A549 (cell line): ENCODE measurements around the gene TBX10. TPM values are rescaled to one million over a fixed set of nuclear protein-coding genes. Genes with fewer than 3 reads are reported as not detected.
A peak's percentile ranks its signal among the peaks of the same experiment; 100 is the strongest.

Experiments
- ATAC-seq, 2 experiments: fragments of 200-7000 bp in 1 of 2; fragments of >200 bp in 1 of 2; cut with Nextera tagmentation in 1 of 2; cut with Tn5 transposase in 1 of 2; 3 replicates each; pipeline versions ENCODE4 v1.8.0 to v1.9.1; 2018 to 2020; ENCODE audit warnings: mild to moderate bottlenecking in 1 of 2, moderate library complexity in 1 of 2
- CTCF ChIA-PET: fragments of 300-600 bp; sonication (Branson Sonifier 250); formaldehyde crosslinking; extraction: SDS; loops from one replicate; lab custom pipeline; 2021; ENCODE audit warnings: antibody characterized with exemption, inconsistent platforms; lab: Yijun Ruan, JAX
- POLR2A ChIA-PET: fragments of 350-600 bp; formaldehyde crosslinking; extraction: SDS; loops from one replicate; lab custom pipeline; 2021; ENCODE audit warnings: antibody characterized with exemption, inconsistent platforms; lab: Yijun Ruan, JAX
- DNase-seq, 2 experiments: peaks; one replicate each; pipeline versions ENCODE4 v3.0.0 to v3.0.0-alpha.2; 2011 to 2016; ENCODE audit warnings: low read depth in 1 of 2, low spot score in 1 of 2
- FAIRE-seq: peaks from 2 replicates; lab custom pipeline; 2011; peaks lifted over from hg19 to GRCh38; lab: Jason Lieb, UNC
- H3K27ac ChIP-seq, 2 experiments: fragments of >200 bp; sonication (Bioruptor Twin); formaldehyde crosslinking; 3 replicates each; pipeline ENCODE4 v1.5.1; 2016 to 2017
- H3K4me1 ChIP-seq: fragments of >200 bp; sonication (Bioruptor Twin); formaldehyde crosslinking; 3 replicates; pipeline ENCODE4 v1.6.1; 2016
- H3K4me2 ChIP-seq: fragments of >200 bp; sonication (Bioruptor Twin); formaldehyde crosslinking; 3 replicates; pipeline ENCODE4 v1.6.1; 2016
- H3K4me3 ChIP-seq: fragments of >200 bp; sonication (Bioruptor Twin); formaldehyde crosslinking; 3 replicates; pipeline ENCODE4 v1.5.1; 2016
- H3K9me3 ChIP-seq: fragments of >200 bp; sonication (Bioruptor Twin); formaldehyde crosslinking; 3 replicates; pipeline ENCODE4 v1.6.1; 2016
- CBX2 ChIP-seq: fragments of 200-600 bp; sonication (generic); IDR thresholded peaks from 2 replicates; pipeline ENCODE4 v1.6.1; 2016; ENCODE audit warnings: low read depth, mild to moderate bottlenecking, borderline replicate concordance
- CBX8 ChIP-seq: fragments of 200-600 bp; sonication (generic); IDR thresholded peaks from 2 replicates; pipeline ENCODE4 v1.6.1; 2016
- CEBPB ChIP-seq, 2 experiments: fragments of >200 bp in 1 of 2; sonication (Bioruptor Twin) in 1 of 2; formaldehyde crosslinking in 1 of 2; IDR thresholded peaks; 2 replicates each; pipeline ENCODE4 v1.6.1; 2012 to 2016
- CHD4 ChIP-seq: fragments of 200-600 bp; sonication (generic); IDR thresholded peaks from 2 replicates; pipeline ENCODE4 v1.6.1; 2016; ENCODE audit warnings: antibody characterized with exemption, mild to moderate bottlenecking, borderline replicate concordance
- EHMT2 ChIP-seq: fragments of 200-600 bp; sonication (generic); IDR thresholded peaks from 2 replicates; pipeline ENCODE4 v1.6.1; 2016; ENCODE audit warnings: antibody characterized with exemption, low read depth, mild to moderate bottlenecking, moderate library complexity
- HDAC2 ChIP-seq: fragments of 200-600 bp; sonication (generic); IDR thresholded peaks from 2 replicates; pipeline ENCODE4 v1.6.1; 2016
- HES2 ChIP-seq: fragments of >200 bp; sonication (Bioruptor Twin); formaldehyde crosslinking; IDR thresholded peaks from 2 replicates; pipeline ENCODE4 v1.6.1; 2016
- HEYL ChIP-seq: fragments of 250-450 bp; sonication (Bioruptor Pico); IDR thresholded peaks from 2 replicates; pipeline ENCODE4 v1.8.0; 2021; ENCODE audit warnings: mild to moderate bottlenecking, moderate library complexity
- HOXB13 ChIP-seq: fragments of 250-450 bp; sonication (Bioruptor Pico); IDR thresholded peaks from 2 replicates; pipeline ENCODE4 v1.5.0; 2020; ENCODE audit warnings: low read depth, mild to moderate bottlenecking, moderate library complexity
- NR3C1 ChIP-seq: fragments of >200 bp; sonication (Bioruptor Twin); formaldehyde crosslinking; IDR thresholded peaks from 3 replicates; pipeline ENCODE4 v1.6.1; 2017
- PHF8 ChIP-seq: fragments of 200-600 bp; sonication (generic); IDR thresholded peaks from 2 replicates; pipeline ENCODE4 v1.6.1; 2016; ENCODE audit warnings: low read depth, mild to moderate bottlenecking, antibody characterized with exemption, moderate library complexity, borderline replicate concordance
- RAD21 ChIP-seq, 2 experiments: fragments of >200 bp in 1 of 2; sonication (Bioruptor Twin) in 1 of 2; formaldehyde crosslinking in 1 of 2; IDR thresholded peaks in 1 of 2; conservative IDR thresholded peaks in 1 of 2; 2 replicates in 1 of 2; 3 replicates in 1 of 2; pipeline ENCODE4 v1.6.1; 2012 to 2018; ENCODE audit warnings: inconsistent platforms in 1 of 2
- RCOR1 ChIP-seq: fragments of 150-350 bp; IDR thresholded peaks from 2 replicates; pipeline ENCODE4 v1.6.1; 2014; ENCODE audit warnings: antibody characterized with exemption, low read length, low read depth
- RFX5 ChIP-seq: fragments of 450-650 bp; IDR thresholded peaks from 2 replicates; pipeline ENCODE4 v1.7.1; 2014; ENCODE audit warnings: antibody characterized with exemption, mild to moderate bottlenecking, moderate library complexity
- ZC3H11A ChIP-seq: fragments of 450-650 bp; IDR thresholded peaks from 2 replicates; pipeline ENCODE4 v1.6.1; 2014; ENCODE audit warnings: antibody characterized with exemption, mild to moderate bottlenecking
- ZSCAN20 ChIP-seq: fragments of 250-450 bp; sonication (Bioruptor Pico); IDR thresholded peaks from 2 replicates; pipeline ENCODE4 v1.8.0; 2022; ENCODE audit warnings: mild to moderate bottlenecking, moderate library complexity
- WGBS: methylation state at CpG from one replicate; pipeline ENCODE4 v1.1.6; 2017; ENCODE audit errors: missing lambda C conversion rate; 5-methylcytosine and 5-hydroxymethylcytosine counted together
- polyA plus RNA-seq, 4 experiments: library from polyadenylated mRNA; depleted of rRNA in 3 of 4; stranded (reverse); fragments of >200 nt; fragmentation: RNase III in 1 of 4; extraction: RNeasy Plus Mini Kit Qiagen cat#74134 plus additional on column Dnase treatment in 1 of 4; gene quantifications; 2 replicates in 3 of 4; 3 replicates in 1 of 4; pipeline ENCODE4 v1.2.3, GENCODE V29; 2011 to 2017
- TF ChIP-seq, protein P1 (sequence below): fragments of >200 bp; sonication (Bioruptor Twin); formaldehyde crosslinking; IDR thresholded peaks from 3 replicates; pipeline ENCODE4 v1.5.1; 2016
- TF ChIP-seq, protein P2 (sequence below): IDR thresholded peaks from 2 replicates; pipeline ENCODE4 v1.6.1; 2012
- TF ChIP-seq, protein P3 (sequence below): fragments of 200-600 bp; sonication (generic); IDR thresholded peaks from 2 replicates; pipeline ENCODE4 v1.6.1; 2016; ENCODE audit warnings: antibody characterized with exemption, mild to moderate bottlenecking, moderate library complexity
- TF ChIP-seq, protein P4 (sequence below): fragments of 250-450 bp; sonication (Bioruptor Pico); IDR thresholded peaks from 2 replicates; pipeline ENCODE4 v1.5.0; 2021; ENCODE audit warnings: mild to moderate bottlenecking, moderate library complexity, borderline replicate concordance

Gene TBX10
- polyA plus RNA-seq, 2 of the 4 experiments (the other 2 are of a cell fraction): not detected

DNA sequence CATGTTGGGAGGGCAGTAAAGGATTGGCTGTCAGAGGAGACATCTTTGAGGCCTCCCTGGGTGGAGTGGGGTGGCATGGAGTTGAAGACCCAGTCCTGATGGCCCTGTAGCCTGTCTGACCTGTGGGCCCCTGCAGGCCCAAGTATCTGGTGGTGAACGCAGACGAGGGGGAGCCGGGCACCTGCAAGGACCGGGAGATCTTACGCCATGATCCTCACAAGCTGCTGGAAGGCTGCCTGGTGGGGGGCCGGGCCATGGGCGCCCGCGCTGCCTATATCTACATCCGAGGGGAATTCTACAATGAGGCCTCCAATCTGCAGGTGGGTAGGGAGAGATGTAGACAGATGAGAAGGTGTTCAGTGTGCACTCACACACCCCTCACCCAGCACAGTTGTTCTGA, 30.2 kb downstream of the TBX10 start:
- no peak for DNase-seq
- H3K9me3 ChIP-seq: no peaks in the 10 kb centered on the region
- no peak for TF ChIP-seq HEYL (CRISPR knock-in tag)
- TF ChIP-seq, all 56 proteins: peak for 0
- no peak overlapping the region for H3K4me3 ChIP-seq
- H3K27ac ChIP-seq: no peak overlapping the region
- WGBS: 94% methylated on average over 10 of the region's 10 CpGs
- ChIA-PET CTCF (interaction anchor here (0.8 to 3.5 kb wide), 4 partner anchors 21 to 39 kb away, joined by 3 to 30 read pairs (median 14); partner anchors contain the start of genes GSTP1 and NUDT8), POLR2A (no interaction called here)
- H3K4me1 ChIP-seq: peaks cover 19% of the 10 kb centered on the region
- no peak for ATAC-seq
- FAIRE-seq: no peak
- no peak overlapping the region for H3K4me2 ChIP-seq

- 0 out of 3 replicates have a peak overlapping the region, but pooled peaks have one; percentile 93 for H3K4me2 ChIP-seq
- TF ChIP-seq ZC3H11A (no peak), HDAC2 (no peak), ZSCAN20 (CRISPR knock-in tag) (no peak), RCOR1 (no peak), CHD4 (no peak), EHMT2 (no peak), PHF8 (no peak), CBX8 (no peak), HOXB13 (no peak)
- TF ChIP-seq, protein P1, sequence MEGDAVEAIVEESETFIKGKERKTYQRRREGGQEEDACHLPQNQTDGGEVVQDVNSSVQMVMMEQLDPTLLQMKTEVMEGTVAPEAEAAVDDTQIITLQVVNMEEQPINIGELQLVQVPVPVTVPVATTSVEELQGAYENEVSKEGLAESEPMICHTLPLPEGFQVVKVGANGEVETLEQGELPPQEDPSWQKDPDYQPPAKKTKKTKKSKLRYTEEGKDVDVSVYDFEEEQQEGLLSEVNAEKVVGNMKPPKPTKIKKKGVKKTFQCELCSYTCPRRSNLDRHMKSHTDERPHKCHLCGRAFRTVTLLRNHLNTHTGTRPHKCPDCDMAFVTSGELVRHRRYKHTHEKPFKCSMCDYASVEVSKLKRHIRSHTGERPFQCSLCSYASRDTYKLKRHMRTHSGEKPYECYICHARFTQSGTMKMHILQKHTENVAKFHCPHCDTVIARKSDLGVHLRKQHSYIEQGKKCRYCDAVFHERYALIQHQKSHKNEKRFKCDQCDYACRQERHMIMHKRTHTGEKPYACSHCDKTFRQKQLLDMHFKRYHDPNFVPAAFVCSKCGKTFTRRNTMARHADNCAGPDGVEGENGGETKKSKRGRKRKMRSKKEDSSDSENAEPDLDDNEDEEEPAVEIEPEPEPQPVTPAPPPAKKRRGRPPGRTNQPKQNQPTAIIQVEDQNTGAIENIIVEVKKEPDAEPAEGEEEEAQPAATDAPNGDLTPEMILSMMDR: no peak
- TF ChIP-seq, protein P2, sequence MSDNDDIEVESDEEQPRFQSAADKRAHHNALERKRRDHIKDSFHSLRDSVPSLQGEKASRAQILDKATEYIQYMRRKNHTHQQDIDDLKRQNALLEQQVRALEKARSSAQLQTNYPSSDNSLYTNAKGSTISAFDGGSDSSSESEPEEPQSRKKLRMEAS: no peak
- CTCF ChIA-PET: interaction anchor here (0.7 to 3.5 kb wide), 10 partner anchors 9 to 66 kb away, joined by 3 to 30 read pairs (median 4); partner anchors contain the start of genes ALDH3B2, GSTP1 and NUDT8
- peaks cover 19% of the 10 kb centered on the region for H3K4me1 ChIP-seq
- H3K9me3 ChIP-seq: no peaks in the 10 kb centered on the region
- H3K27ac ChIP-seq: no peak overlapping the region
- ATAC-seq (no peak), FAIRE-seq (no peak), DNase-seq (no peak)
- POLR2A ChIA-PET: interaction anchor here (1.0 kb wide), 1 partner anchor 22 kb away, joined by 3 read pairs; the partner anchor contains the start of gene NUDT8
- H3K4me3 ChIP-seq: no peak overlapping the region
- 91% methylated on average over 8 of the region's 8 CpGs for WGBS
Observed at GRCh38 chr11:67608486-67608885, 31.1 kb downstream of the TBX10 start.

- no peak for ATAC-seq
- WGBS: 38% methylated on average over 9 of the region's 9 CpGs
- H3K4me2 ChIP-seq: peak overlapping the region; percentile 93
- no peak for TF ChIP-seq CEBPB (IDR thresholded peaks at IDR 0.05)
- peaks cover 19% of the 10 kb centered on the region for H3K4me1 ChIP-seq
- POLR2A ChIA-PET: no interaction called here
- no peaks in the 10 kb centered on the region for H3K9me3 ChIP-seq
- DNase-seq: no peak
- FAIRE-seq: no peak
- peak overlapping the region; percentile 76 to 91 for H3K27ac ChIP-seq
- peak overlapping the region; percentile 82 for H3K4me3 ChIP-seq
- CTCF ChIA-PET: interaction anchor here (0.5 to 3.5 kb wide), 9 partner anchors 10 to 545 kb away, joined by 3 to 30 read pairs (median 5); partner anchors contain the start of genes GSTP1 and NUDT8
Observed at GRCh38 chr11:67607507-67607906, 32.1 kb downstream of the TBX10 start.

DNA sequence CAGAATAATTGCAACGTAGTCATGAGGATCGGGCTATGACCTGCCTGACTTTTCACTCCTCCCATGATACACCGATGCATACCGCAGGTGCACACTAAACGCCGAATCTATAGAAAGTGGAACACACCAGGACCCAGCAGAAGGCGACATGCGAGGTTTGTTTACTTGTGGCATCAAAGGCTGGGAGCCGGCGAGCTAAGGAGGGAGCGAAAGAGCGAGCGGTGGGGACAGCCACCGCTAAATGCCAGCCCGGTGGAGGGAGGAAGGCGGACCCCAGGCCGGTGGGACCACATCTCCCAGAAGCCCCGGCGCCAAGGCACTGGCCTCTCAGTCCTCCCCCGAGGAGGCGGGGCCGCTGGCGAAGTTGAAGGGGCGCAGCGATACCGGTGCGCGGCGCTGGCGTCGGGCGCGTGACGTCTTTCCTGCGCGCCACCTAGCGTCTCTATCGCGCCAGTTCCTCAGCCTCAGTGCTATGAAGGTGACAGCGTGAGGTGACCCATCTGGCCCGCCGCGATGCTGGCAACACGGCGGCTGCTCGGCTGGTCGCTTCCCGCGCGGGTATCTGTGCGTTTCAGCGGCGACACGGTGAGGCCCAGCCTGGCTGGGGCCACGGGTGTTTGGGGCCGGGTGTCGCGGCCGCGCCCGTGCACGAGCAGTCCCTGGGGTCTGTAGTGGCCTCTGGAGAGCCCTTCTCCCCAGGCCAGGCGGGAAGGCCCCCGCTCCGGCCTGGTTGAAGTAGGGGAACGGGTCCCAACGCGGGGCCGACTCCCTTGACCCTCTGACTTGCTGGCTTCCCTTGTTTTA, 32.9 kb downstream of the TBX10 start, which contains the start of gene NDUFV1:
TSS of gene NDUFV1 (plus strand) at position 445 of the 804 bp plus-strand sequence. CDS start at position 514, 69 bp downstream.
- ATAC-seq (peak; percentile 95 to 99), FAIRE-seq (no peak), DNase-seq (peak; percentile 69 to 92)
- Histone ChIP-seq H3K4me1 (peaks cover 19% of the 10 kb centered on the region), H3K9me3 (no peaks in the 10 kb centered on the region), H3K4me3 (peak within 1 kb of the TSS; percentile 82), H3K4me2 (peak within 1 kb of the TSS; percentile 93), H3K27ac (peak within 1 kb of the TSS; percentile 76 to 91)
- ChIA-PET CTCF (interaction anchor here (0.7 to 3.5 kb wide), 4 partner anchors 9 to 23 kb away, joined by 4 to 30 read pairs (median 7); partner anchors contain the start of genes GSTP1 and NUDT8), POLR2A (no interaction called here)
- WGBS: 6% methylated on average over 28 of the region's 69 CpGs
- TF ChIP-seq EHMT2 (no peak), RCOR1 (no peak), HES2 (no peak), HOXB13 (no peak), RFX5 (no peak), CBX2 (no peak), RAD21 (conservative IDR thresholded peaks at IDR 0.05 in 1 of 2, IDR thresholded peaks at IDR 0.05 in 1 of 2) (peak in 1 of 2 experiments; percentile 39; a peak in 2 of 5 replicates), NR3C1 (no peak)
- TF ChIP-seq, protein P3, sequence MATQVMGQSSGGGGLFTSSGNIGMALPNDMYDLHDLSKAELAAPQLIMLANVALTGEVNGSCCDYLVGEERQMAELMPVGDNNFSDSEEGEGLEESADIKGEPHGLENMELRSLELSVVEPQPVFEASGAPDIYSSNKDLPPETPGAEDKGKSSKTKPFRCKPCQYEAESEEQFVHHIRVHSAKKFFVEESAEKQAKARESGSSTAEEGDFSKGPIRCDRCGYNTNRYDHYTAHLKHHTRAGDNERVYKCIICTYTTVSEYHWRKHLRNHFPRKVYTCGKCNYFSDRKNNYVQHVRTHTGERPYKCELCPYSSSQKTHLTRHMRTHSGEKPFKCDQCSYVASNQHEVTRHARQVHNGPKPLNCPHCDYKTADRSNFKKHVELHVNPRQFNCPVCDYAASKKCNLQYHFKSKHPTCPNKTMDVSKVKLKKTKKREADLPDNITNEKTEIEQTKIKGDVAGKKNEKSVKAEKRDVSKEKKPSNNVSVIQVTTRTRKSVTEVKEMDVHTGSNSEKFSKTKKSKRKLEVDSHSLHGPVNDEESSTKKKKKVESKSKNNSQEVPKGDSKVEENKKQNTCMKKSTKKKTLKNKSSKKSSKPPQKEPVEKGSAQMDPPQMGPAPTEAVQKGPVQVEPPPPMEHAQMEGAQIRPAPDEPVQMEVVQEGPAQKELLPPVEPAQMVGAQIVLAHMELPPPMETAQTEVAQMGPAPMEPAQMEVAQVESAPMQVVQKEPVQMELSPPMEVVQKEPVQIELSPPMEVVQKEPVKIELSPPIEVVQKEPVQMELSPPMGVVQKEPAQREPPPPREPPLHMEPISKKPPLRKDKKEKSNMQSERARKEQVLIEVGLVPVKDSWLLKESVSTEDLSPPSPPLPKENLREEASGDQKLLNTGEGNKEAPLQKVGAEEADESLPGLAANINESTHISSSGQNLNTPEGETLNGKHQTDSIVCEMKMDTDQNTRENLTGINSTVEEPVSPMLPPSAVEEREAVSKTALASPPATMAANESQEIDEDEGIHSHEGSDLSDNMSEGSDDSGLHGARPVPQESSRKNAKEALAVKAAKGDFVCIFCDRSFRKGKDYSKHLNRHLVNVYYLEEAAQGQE: no peak
- TF ChIP-seq, protein P4, sequence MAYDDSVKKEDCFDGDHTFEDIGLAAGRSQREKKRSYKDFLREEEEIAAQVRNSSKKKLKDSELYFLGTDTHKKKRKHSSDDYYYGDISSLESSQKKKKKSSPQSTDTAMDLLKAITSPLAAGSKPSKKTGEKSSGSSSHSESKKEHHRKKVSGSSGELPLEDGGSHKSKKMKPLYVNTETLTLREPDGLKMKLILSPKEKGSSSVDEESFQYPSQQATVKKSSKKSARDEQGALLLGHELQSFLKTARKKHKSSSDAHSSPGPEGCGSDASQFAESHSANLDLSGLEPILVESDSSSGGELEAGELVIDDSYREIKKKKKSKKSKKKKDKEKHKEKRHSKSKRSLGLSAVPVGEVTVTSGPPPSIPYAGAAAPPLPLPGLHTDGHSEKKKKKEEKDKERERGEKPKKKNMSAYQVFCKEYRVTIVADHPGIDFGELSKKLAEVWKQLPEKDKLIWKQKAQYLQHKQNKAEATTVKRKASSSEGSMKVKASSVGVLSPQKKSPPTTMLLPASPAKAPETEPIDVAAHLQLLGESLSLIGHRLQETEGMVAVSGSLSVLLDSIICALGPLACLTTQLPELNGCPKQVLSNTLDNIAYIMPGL (CRISPR knock-in tag): no peak
